ENCODE data around the gene DTX3L.

The DTX3L gene

DNA sequence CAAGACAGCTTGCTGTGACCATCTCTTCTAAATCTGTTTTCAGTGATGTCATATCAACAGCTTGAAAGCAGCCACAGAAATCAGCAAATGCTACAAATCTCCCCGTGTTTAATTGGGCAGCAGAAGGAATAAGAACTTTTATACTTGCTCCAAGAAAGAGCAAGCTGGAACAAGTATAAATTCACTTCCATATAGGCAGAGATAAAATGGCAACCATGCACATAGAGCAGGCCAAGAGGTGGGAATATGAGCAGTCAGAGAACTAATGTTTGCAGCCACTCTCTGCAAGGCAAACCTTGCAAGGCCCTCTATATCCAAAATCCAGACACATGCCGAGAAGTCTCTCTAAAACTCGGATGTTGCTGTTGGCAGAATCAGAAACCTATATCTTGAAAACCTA, 16.1 kb upstream of the DTX3L start:
- Histone ChIP-seq H3K27ac (replicated peaks) (no peak overlapping the region), H3K27me3 (ENCODE audit: insufficient read depth, poor library complexity, severe bottlenecking) (no peaks in the 10 kb centered on the region), H3K4me3 (replicated peaks; ENCODE audit: insufficient read depth, low read length) (no peak overlapping the region)
- DNase-seq (ENCODE audit: low read depth in 1 of 2, low spot score in 1 of 2), result no peak
- TF ChIP-seq GABPA (IDR thresholded peaks at IDR 0.05; ENCODE audit: low read depth), result no peak

DNA sequence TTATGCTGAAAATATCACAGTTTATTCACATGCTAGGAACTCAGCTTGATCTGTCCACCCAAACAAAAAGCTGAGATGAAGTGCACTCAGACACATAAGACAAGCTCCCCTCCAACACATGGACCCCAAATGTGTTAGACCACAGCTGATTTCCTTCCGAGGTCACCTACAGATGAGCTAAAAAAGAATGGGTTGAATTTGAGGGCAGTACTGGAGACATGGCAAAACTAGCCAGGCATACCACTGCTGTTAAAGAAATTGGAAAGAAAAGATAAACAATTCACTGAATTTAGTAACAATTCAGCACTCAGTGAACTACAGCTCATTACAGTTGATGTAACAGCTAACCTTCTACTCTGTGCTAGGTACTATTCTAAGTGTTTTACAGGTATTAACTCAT, 15.5 kb upstream of the DTX3L start:
- Histone ChIP-seq H3K27me3 (ENCODE audit: insufficient read depth, poor library complexity, severe bottlenecking) (no peaks in the 10 kb centered on the region), H3K4me3 (replicated peaks; ENCODE audit: insufficient read depth, low read length) (no peak overlapping the region), H3K27ac (replicated peaks) (no peak overlapping the region)
- no peak for DNase-seq (ENCODE audit: low read depth in 1 of 2, low spot score in 1 of 2)
- TF ChIP-seq SPI1 (IDR thresholded peaks at IDR 0.05; ENCODE audit: borderline replicate concordance, low read depth) (no peak), GABPA (IDR thresholded peaks at IDR 0.05; ENCODE audit: low read depth) (no peak)
- TF ChIP-seq, protein P1, sequence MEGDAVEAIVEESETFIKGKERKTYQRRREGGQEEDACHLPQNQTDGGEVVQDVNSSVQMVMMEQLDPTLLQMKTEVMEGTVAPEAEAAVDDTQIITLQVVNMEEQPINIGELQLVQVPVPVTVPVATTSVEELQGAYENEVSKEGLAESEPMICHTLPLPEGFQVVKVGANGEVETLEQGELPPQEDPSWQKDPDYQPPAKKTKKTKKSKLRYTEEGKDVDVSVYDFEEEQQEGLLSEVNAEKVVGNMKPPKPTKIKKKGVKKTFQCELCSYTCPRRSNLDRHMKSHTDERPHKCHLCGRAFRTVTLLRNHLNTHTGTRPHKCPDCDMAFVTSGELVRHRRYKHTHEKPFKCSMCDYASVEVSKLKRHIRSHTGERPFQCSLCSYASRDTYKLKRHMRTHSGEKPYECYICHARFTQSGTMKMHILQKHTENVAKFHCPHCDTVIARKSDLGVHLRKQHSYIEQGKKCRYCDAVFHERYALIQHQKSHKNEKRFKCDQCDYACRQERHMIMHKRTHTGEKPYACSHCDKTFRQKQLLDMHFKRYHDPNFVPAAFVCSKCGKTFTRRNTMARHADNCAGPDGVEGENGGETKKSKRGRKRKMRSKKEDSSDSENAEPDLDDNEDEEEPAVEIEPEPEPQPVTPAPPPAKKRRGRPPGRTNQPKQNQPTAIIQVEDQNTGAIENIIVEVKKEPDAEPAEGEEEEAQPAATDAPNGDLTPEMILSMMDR (IDR thresholded peaks at IDR 0.05; ENCODE audit: insufficient read depth, low read length), result no peak
- TF ChIP-seq, protein P2, sequence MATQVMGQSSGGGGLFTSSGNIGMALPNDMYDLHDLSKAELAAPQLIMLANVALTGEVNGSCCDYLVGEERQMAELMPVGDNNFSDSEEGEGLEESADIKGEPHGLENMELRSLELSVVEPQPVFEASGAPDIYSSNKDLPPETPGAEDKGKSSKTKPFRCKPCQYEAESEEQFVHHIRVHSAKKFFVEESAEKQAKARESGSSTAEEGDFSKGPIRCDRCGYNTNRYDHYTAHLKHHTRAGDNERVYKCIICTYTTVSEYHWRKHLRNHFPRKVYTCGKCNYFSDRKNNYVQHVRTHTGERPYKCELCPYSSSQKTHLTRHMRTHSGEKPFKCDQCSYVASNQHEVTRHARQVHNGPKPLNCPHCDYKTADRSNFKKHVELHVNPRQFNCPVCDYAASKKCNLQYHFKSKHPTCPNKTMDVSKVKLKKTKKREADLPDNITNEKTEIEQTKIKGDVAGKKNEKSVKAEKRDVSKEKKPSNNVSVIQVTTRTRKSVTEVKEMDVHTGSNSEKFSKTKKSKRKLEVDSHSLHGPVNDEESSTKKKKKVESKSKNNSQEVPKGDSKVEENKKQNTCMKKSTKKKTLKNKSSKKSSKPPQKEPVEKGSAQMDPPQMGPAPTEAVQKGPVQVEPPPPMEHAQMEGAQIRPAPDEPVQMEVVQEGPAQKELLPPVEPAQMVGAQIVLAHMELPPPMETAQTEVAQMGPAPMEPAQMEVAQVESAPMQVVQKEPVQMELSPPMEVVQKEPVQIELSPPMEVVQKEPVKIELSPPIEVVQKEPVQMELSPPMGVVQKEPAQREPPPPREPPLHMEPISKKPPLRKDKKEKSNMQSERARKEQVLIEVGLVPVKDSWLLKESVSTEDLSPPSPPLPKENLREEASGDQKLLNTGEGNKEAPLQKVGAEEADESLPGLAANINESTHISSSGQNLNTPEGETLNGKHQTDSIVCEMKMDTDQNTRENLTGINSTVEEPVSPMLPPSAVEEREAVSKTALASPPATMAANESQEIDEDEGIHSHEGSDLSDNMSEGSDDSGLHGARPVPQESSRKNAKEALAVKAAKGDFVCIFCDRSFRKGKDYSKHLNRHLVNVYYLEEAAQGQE (IDR thresholded peaks at IDR 0.05; ENCODE audit: insufficient replicate concordance, low read depth), result no peak

DNA sequence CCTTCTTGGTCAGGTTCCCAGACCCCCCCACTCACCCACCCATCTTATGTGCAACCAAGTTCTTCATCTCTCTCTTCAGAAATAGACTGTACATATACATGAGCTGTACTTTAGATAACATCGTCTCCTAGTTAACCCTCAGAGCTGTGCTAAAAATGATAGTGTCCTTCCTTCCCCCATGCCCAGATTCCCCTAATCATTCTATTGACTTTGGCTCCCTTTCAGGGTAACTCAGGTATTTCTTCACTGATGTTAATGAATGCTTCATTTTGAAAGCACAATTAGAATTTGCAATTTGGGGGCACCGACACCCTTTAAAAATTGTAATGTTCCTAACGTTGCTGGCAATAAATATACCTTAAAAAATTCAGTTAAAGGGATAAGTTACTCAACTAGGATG, 11.0 kb upstream of the DTX3L start:
- no peak overlapping the region for H3K27ac ChIP-seq (replicated peaks)
- TF ChIP-seq, protein P2 (IDR thresholded peaks at IDR 0.05; ENCODE audit: insufficient replicate concordance, low read depth), result no peak
- no peak for TF ChIP-seq GABPA (IDR thresholded peaks at IDR 0.05; ENCODE audit: low read depth)
- TF ChIP-seq, protein P1 (IDR thresholded peaks at IDR 0.05; ENCODE audit: insufficient read depth, low read length), result no peak
- no peak overlapping the region for H3K4me3 ChIP-seq (replicated peaks; ENCODE audit: insufficient read depth, low read length)
- DNase-seq (ENCODE audit: low read depth in 1 of 2, low spot score in 1 of 2), result no peak
- H3K27me3 ChIP-seq (ENCODE audit: insufficient read depth, poor library complexity, severe bottlenecking), result no peaks in the 10 kb centered on the region

DNA sequence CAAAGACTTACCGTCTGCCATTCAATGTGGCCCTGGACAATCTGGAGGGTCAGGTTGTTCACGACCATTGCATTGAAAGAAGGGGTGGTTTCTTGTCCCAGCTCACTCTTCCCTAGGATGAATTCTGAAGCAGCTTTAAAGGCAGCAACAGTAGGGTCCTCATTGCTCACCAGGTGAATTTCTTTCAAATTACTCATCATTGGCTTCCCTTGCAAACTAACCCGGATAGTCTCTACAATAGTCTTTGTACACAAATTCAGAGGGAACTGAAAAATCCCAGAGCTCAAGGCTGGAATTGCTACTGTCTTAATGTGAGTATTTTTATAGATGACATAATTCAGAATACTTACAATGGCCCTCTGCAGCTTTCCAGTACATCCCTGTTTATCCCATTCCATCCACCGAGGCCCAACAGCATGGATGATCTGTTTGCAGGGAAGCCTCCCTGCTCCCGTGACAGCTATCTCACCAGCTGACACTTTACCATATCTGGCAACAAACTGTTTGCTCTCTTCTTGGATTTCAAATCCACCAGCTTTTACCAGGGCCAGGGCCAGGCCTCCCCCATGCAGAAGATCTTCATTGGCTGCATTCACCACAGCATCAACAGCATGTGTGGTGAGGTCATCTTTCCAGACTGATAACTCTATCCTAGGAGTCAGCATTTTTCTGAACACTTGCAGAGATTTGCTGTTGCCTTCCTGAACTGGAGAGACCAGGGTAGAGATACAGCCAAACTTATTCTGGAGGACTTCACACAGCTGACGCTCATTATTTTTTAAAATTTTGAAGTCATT, 8.7 kb upstream of the DTX3L start:
- Histone ChIP-seq H3K27me3 (ENCODE audit: insufficient read depth, poor library complexity, severe bottlenecking) (no peaks in the 10 kb centered on the region), H3K27ac (replicated peaks) (no peak overlapping the region), H3K4me3 (replicated peaks; ENCODE audit: insufficient read depth, low read length) (no peak overlapping the region)
- TF ChIP-seq GABPA (IDR thresholded peaks at IDR 0.05; ENCODE audit: low read depth) (no peak), SPI1 (IDR thresholded peaks at IDR 0.05; ENCODE audit: borderline replicate concordance, low read depth) (no peak), POLR2AphosphoS5 (IDR thresholded peaks at IDR 0.05; ENCODE audit: low read depth) (no peak)
- TF ChIP-seq, protein P1 (IDR thresholded peaks at IDR 0.05; ENCODE audit: insufficient read depth, low read length), result no peak
- TF ChIP-seq, protein P2 (IDR thresholded peaks at IDR 0.05; ENCODE audit: insufficient replicate concordance, low read depth), result no peak
- no peak for DNase-seq (ENCODE audit: low read depth in 1 of 2, low spot score in 1 of 2)
